ENCODE data around the gene SPDYE5.

Gene SPDYE5

DNA sequence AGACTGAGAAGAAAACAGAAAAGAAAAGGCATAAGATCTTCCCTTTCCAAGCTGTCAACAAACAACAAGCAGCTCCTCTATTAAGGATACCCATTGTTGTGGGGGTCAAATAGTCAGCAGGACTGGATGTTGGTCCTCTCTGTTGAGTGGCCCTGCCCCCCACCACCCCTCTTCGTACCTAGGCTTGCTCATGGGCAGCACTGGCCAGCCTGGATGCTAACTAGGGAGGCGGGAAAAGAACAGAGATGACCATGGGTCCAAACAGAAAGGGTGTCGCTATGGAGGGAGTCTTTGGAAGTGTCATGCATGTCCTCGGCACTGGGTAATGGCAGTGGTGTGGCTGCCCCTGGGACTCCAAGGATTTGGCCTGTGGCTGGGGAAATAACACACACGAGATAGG, 45.6 kb downstream of the SPDYE5 start:
- no peak for DNase-seq (ENCODE audit: low spot score)

DNA sequence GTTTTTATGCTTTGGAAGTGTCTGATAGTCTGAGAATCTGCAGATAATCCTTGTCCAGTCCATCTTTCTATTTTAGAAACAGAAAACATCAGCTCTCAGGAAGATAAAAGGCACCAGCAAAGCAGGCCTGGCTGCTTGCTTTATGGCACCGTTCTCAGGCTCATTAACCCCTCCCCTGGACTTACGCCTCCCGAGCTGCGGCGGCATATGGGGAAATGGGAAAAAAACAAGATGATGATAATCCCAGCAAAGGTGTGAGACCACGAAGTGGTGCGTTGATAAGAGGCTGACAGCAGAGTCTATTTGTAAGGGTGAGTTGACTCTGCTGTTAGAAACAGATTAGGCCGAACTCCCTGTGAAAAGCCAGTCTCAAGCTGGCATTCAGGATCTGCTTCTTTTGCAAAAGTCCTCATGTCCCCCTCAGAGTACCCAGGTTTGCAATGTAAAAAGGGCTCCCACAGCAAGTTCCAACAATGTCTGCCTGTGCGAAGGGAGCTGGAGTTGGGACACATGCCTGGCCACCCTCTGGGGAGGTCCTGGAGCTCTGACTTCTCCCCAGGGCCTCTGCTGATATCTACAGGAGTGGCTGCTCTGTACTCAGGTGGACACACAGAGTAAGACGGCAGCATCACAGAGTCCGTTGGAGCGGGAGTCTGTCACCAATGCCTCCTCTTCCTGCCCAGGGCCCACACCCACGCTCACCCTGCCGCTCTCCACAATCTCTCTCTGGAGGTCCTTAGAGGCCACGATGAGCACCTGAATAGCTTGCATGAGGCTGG, 54.3 kb downstream of the SPDYE5 start:
- no peak for DNase-seq (ENCODE audit: low spot score)

Measured in left forelimb (tissue), 1 donor.